MM.1S (cell line): Measurements from ENCODE around the gene NR0B2.
"Not testable (repeated sequence)": the region's sequence is repeated elsewhere in the genome, so short reads cannot be mapped to it uniquely, and the experiment has no call there.

Experiments used
- DNase-seq: peaks from one replicate; pipeline ENCODE4 v3.0.0-alpha.2; 2015
- H2AFZ ChIP-seq: fragments of 300-600 bp; sonication (generic); 2 replicates; pipeline ENCODE4 v1.6.0; 2016; ENCODE audit warnings: antibody characterized with exemption, low read length
- H3F3A ChIP-seq: fragments of 300-600 bp; sonication (generic); 2 replicates; pipeline ENCODE4 v1.6.1; 2016; ENCODE audit warnings: mild to moderate bottlenecking, antibody characterized with exemption, low read length, moderate library complexity, mixed read lengths; ENCODE audit not compliant: insufficient read depth
- H3K27ac ChIP-seq: fragments of 300-600 bp; sonication (generic); 2 replicates; pipeline ENCODE4 v1.5.1; 2016; ENCODE audit warnings: mild to moderate bottlenecking, low read length
- H3K27me3 ChIP-seq: fragments of 300-600 bp; sonication (generic); replicated peaks from 2 replicates; pipeline ENCODE4 v1.6.0; 2016; ENCODE audit warnings: low read length; ENCODE audit not compliant: insufficient read depth
- H3K36me3 ChIP-seq: fragments of 300-600 bp; sonication (generic); replicated peaks from 2 replicates; pipeline ENCODE4 v1.6.1; 2016; ENCODE audit warnings: mild to moderate bottlenecking, low read length, mixed read lengths; ENCODE audit not compliant: insufficient read depth
- H3K4me1 ChIP-seq: fragments of 300-600 bp; sonication (generic); 2 replicates; pipeline ENCODE4 v1.6.1; 2016; ENCODE audit warnings: low read length, mixed read lengths
- H3K4me2 ChIP-seq: fragments of 300-600 bp; sonication (generic); 2 replicates; pipeline ENCODE4 v1.6.0; 2016; ENCODE audit warnings: low read depth, low read length
- H3K4me3 ChIP-seq: fragments of 300-600 bp; sonication (generic); 2 replicates; pipeline ENCODE4 v1.5.1; 2016; ENCODE audit warnings: low read length, mixed read lengths
- H3K79me2 ChIP-seq: fragments of 300-600 bp; sonication (generic); 2 replicates; pipeline ENCODE4 v1.6.1; 2016; ENCODE audit warnings: mixed run types, low read length, mixed read lengths
- H3K9ac ChIP-seq: fragments of 300-600 bp; sonication (generic); 2 replicates; pipeline ENCODE4 v1.6.1; 2016; ENCODE audit warnings: low read length, mixed read lengths
- H3K9me2 ChIP-seq: fragments of 300-600 bp; sonication (generic); replicated peaks from 2 replicates; pipeline ENCODE4 v1.6.1; 2016; ENCODE audit warnings: mild to moderate bottlenecking, low read length, mixed read lengths; ENCODE audit not compliant: insufficient read depth
- H3K9me3 ChIP-seq: fragments of 300-600 bp; sonication (generic); replicated peaks from 2 replicates; pipeline ENCODE4 v1.6.1; 2016; ENCODE audit warnings: mild to moderate bottlenecking, low read length, mixed read lengths; ENCODE audit not compliant: insufficient read depth
- H4K20me1 ChIP-seq: fragments of 300-600 bp; sonication (generic); 2 replicates; pipeline ENCODE4 v1.6.1; 2016; ENCODE audit warnings: mild to moderate bottlenecking, low read length, moderate library complexity, mixed read lengths; ENCODE audit not compliant: insufficient read depth
- CTCF ChIP-seq: fragments of 300-600 bp; sonication (generic); IDR thresholded peaks from 2 replicates; pipeline ENCODE4 v1.5.1; 2016; ENCODE audit warnings: antibody characterized with exemption, low read length, mixed read lengths
- EZH2 ChIP-seq: fragments of 300-600 bp; sonication (generic); optimal IDR thresholded peaks from 2 replicates; pipeline ENCODE3; 2017; ENCODE audit warnings: low read depth, mild to moderate bottlenecking, antibody characterized with exemption, low read length, mixed read lengths
- EZH2phosphoT487 ChIP-seq: fragments of 300-600 bp; sonication (generic); IDR thresholded peaks from 2 replicates; pipeline ENCODE4 v1.6.1; 2018; ENCODE audit warnings: antibody characterized with exemption, low read length

NR0B2 gene

GRCh38 chr1:26879793-26880192 lies 34.0 kb downstream of the NR0B2 start:
- Histone ChIP-seq H3F3A (peaks cover 6% of the 10 kb centered on the region), H2AFZ (no peak overlapping the region), H3K4me2 (no peak overlapping the region), H3K4me1 (no peaks in the 10 kb centered on the region), H3K9ac (no peak overlapping the region), H3K27me3 (no peaks in the 10 kb centered on the region), H3K4me3 (no peak overlapping the region), H3K79me2 (0 out of 2 replicates have a peak, but pooled peaks cover 2% of the 10 kb centered on the region), H4K20me1 (no peaks in the 10 kb centered on the region), H3K9me2 (no peaks in the 10 kb centered on the region), H3K36me3 (peaks cover 6% of the 10 kb centered on the region; the same call in 1 of the 2 replicates), H3K9me3 (no peaks in the 10 kb centered on the region), H3K27ac (no peak overlapping the region)
- no peak for TF ChIP-seq EZH2
- no peak for TF ChIP-seq CTCF
- no peak for TF ChIP-seq EZH2phosphoT487
- DNase-seq = no peak

DNA sequence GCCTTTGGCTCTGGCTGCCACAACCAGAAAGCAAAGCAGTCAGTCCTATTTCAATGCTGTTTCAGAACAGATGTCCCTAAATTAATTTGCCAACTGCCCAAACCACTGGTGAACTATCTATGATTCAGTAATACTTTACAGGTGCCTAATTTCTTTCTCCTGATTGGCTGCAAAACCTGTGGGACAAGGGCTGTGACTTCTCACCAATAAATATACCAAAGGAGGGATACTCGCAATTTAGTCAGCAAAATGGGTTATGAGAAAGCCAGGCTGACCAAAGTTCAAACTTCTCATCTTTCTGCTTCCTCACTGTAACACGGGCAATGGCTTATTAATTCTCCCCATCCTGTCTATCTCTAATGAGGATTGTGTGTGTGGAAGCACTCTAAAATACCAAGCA lies 36.4 kb downstream of the NR0B2 start:
- no peak for DNase-seq
- Histone ChIP-seq H2AFZ (no peak overlapping the region), H3K4me2 (no peak overlapping the region), H4K20me1 (no peaks in the 10 kb centered on the region), H3K9ac (no peak overlapping the region), H3K36me3 (no peaks in the 10 kb centered on the region), H3K27ac (no peak overlapping the region), H3K4me1 (no peaks in the 10 kb centered on the region), H3F3A (peaks cover 6% of the 10 kb centered on the region), H3K4me3 (no peak overlapping the region), H3K79me2 (no peaks in the 10 kb centered on the region), H3K27me3 (no peaks in the 10 kb centered on the region), H3K9me2 (no peaks in the 10 kb centered on the region), H3K9me3 (no peaks in the 10 kb centered on the region)
- TF ChIP-seq EZH2phosphoT487 (no peak), CTCF (no peak), EZH2 (no peak)

GRCh38 chr1:26874896-26875295 lies 38.9 kb downstream of the NR0B2 start:
- no peak overlapping the region for H3K4me3 ChIP-seq
- H3K9me2 ChIP-seq = no peaks in the 10 kb centered on the region
- H3K4me2 ChIP-seq = no peak overlapping the region
- TF ChIP-seq EZH2phosphoT487 = no peak
- TF ChIP-seq EZH2 = no peak
- no peaks in the 10 kb centered on the region for H3K79me2 ChIP-seq
- H2AFZ ChIP-seq = no peak overlapping the region
- H3K27me3 ChIP-seq = no peaks in the 10 kb centered on the region
- H3K9ac ChIP-seq = no peak overlapping the region
- no peaks in the 10 kb centered on the region for H3K9me3 ChIP-seq
- H4K20me1 ChIP-seq = no peaks in the 10 kb centered on the region
- H3K4me1 ChIP-seq = no peaks in the 10 kb centered on the region
- no peak overlapping the region for H3K27ac ChIP-seq
- no peaks in the 10 kb centered on the region for H3K36me3 ChIP-seq
- no peak for DNase-seq
- H3F3A ChIP-seq = peaks cover 4% of the 10 kb centered on the region

DNA sequence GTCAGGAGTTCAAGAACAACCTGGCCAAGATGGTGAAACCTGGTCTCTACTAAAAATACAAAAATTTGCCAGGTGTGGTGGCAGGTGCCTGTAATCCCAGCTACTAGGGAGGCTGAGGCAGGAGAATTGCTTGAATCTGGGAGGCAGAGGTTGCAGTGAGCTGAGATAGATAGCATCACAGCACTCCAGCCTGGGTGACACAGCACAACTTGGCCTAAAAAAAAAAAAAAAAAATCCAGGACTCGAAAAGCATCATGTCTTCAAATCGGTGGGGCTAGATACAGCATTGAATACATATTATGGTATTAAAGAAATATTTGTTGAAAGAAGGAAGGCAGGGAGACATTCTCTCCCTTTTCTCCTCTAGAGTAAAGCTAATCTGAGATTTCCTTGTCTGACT lies 40.7 kb downstream of the NR0B2 start:
- not testable (repeated sequence) for H3K9me2 ChIP-seq, H3F3A ChIP-seq, H3K9ac ChIP-seq, DNase-seq, H4K20me1 ChIP-seq, H3K79me2 ChIP-seq, H3K4me2 ChIP-seq, H3K4me1 ChIP-seq, H3K27me3 ChIP-seq, H3K27ac ChIP-seq, H3K4me3 ChIP-seq, H3K36me3 ChIP-seq, H3K9me3 ChIP-seq, H2AFZ ChIP-seq
